ENCODE data around the gene GBX1.

DNA sequence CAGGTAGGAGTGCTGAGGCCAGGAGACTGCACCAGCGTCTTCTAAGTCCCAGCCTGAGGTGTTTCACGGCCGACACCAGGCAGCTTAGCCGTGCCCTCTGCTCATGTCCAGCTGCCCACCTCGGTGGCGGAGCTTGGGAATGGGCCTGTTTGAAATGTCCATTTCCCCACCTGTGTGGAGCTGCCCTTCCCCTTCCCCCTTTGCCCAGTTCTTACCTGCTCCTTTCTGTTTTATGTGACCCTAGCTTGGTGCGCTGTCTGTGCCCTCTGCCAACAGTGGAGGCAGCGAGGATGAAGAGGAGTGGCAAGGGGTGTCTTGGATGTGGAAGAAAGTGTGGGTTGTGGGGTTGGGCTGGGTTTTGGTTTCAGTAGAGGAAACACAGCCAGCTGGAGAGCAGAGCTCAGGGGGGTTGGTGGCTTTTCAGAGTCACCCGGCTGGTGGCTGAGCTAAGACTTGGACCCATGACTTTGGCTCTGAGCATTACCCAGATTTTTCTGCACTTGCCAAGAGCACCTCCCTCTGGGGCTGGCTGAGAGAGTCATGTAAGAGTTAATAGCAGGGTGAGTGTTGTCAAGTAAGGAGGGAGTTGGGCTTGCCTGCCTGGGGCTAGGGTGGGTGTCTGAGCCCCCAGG, 37.4 kb downstream of the GBX1 start:
- no peak for TF ChIP-seq CTCF (IDR thresholded peaks at IDR 0.05; ENCODE audit: low read depth, low read length)
- no peak for TF ChIP-seq EZH2phosphoT487 (IDR thresholded peaks at IDR 0.05; ENCODE audit: low read depth)
